NCI-H1092 (cell line): Measurements from ENCODE around the gene ANKMY2.
"Not testable (repeated sequence)": the region's sequence is repeated elsewhere in the genome, so short reads cannot be mapped to it uniquely, and the experiment has no call there.

Source experiments
- DNase-seq: peaks from one replicate; lab custom pipeline; 2025; lab: John Stamatoyannopoulos, UW

The ANKMY2 gene

DNA sequence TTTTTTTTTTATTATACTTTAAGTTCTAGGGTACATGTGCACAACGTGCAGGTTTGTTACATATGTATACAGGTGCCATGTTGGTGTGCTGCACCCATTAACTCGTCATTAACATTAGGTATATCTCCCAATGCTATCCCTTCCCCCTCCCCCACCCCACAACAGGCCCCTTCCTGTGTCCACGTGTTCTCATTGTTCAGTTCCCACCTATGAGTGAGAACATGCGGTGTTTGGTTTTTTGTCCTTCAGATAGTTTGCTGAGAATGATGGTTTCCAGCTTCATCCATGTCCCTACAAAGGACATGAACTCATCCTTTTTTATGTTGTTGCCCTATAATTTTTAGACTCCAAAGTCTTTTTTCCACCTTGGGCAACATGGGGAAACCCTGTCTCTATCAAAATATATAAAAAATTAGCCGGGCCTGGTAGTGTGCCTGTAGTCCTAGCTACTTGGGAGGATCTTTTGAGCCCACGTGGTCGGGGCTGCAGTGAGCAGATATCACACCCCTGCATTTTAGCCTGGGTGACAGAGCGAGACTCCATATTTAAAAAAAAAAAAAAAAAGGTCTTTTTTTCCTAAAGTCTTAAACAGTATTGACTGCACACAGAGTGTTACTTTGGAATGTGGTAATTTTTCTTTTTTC is 14.4 kb upstream of the ANKMY2 start:
- DNase-seq, result not testable (repeated sequence)

DNA sequence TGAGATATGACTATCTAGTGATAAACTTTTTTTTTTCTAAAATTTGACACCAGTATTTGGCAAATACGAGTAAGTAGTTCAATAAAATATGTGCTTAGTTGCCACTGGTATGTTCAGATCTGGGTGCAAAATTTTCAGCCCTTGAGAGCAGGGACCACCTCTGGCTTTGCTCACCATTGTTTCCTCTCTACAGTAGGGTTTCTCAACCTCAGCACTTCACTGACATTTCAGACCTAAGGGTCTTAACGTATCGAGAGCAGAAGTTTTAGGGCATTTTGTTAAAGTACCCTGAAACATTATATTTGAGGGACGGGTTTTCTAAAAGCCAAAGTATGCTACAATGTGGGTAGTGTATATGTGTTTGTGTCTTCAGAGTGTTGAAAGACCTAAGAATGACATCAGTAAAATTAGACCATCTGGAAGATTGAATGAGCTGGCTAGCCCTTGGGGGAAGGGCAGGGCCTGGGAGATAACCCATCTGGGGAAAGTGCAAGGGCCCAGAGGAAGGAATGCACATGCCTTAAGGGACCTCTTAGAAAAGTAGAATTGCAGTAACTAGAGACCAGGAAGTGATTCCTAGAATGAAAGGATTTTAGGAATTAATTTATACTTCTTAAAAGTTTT is 12.2 kb upstream of the ANKMY2 start:
- DNase-seq, result no peak

DNA sequence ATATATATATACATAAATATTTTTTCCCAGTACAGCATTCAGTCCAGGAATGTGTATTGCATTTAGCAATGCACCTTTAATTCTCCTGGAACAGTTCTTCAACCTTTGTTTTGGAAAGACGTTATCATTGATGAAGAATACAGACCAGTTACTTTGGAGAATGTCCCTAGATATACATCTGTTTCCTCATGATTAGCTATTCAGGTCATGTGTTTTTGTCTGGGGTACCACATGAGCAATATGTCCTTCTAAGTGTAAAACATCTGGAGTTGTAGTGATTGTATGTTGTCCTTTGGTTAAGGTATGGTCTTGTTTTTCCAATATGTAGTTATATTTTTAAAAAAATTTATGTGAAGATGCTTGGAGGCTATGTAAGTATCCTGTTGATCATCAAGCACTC is 10.6 kb upstream of the ANKMY2 start:
- DNase-seq, result no peak

DNA sequence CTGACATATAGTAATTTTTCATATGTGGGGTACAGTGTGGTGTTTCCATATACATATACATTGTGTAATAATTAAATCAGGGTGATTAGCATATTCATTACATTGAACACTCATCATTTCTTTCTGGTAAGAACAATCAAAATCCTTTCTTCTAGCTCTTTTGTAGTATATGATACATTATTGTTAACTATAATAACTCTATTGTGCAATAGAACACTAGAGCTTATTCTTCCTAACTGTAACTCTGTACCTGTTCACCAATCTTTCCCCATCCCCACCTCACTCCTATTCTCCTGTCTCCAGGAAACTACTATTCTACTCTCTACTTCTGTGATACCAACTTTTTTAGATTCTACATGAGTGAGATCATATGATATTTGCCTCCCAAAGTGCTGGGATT is 9.8 kb upstream of the ANKMY2 start:
- DNase-seq, result no peak

DNA sequence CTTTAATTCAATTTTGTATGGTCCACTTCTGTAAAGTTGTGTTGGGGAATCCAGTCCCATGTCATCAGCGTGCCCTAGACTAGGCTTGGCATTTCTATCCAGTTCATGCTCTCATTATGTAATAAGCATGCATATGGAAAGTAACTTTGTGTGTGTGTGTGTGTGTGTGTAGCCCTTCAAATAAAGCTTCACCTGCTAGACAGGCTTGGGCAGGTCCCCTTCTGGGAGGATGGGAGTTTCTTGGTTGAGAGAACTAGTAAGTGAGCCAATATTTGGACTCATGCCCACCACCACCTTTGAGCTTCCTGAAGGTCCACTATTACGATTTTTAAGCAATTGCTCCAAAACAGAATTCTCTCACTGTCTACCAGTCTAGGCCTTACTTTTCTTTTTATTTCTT is 7.3 kb upstream of the ANKMY2 start:
- DNase-seq, result no peak

DNA sequence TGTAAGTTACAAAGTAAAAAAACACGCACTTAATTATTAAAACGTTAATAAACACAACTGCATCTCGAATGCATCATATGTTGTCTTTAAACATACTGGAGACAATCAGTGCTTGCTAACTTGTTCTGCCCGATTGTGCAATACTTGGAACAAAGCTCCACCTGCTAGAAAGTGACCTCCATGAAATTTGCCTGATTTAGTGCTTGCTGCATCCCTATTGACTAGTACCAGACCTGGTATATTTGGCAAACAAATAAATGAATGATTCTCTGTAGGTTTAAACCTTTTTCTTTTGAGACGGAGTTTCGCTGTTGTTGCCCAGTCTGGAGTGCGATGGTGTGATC is 6.7 kb upstream of the ANKMY2 start:
- no peak for DNase-seq

DNA sequence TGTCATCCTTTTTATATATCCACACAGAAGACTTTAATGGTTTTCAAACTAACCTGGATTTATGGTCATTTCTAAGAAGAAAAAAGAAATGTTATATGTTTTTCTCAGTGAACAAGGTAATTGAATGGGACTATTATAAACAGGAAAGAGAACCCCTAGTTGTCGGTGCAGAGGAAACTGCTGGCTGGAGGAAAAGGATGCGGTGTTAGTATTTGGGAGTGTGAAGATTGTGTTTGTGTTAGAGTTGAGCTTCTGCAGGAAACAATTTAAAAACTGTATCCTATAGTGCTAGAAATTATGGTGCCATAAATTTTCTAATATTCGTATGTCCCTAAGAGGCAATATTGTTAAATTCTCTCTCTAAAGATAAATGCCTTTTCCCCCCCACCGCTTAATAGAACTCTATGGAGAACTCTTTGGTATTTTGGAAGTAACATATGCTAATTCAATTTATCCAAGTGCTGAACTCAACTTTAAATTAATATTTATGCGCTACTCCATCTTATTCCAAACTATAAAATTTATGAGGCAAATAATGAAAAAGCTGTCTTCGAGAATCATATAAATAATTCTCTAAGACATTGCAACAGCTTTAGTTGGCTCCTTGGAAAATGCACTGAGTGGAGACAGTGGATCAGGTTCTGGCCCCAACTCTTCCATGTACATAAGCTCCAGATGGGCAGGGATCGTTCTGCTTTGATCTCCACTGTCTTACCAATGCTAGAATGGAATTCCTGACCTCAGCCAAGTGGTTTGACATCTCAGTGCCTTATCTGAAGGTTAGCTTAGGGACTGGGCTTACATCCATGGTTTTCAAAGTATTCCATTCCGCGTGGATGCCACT is 6.1 kb upstream of the ANKMY2 start:
- no peak for DNase-seq

DNA sequence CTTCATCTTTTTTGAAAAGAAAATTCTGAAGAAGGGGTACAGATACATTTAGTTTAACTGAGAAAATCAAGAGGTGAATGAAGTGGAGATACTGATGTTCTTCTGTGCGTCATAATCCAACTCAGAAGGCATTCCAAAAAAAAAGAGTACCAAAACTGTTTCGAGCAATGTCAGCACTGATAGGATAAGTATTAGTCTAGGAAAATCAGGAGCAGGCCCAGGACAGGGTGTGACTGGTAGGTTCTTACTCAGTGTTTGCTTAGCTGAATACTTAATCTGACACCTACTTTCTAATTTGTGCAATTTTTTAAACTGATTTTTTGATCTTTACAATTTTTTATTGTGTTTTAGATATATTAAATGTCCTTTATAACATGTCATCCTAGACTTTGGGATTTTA is 4.7 kb upstream of the ANKMY2 start:
- DNase-seq, result no peak

DNA sequence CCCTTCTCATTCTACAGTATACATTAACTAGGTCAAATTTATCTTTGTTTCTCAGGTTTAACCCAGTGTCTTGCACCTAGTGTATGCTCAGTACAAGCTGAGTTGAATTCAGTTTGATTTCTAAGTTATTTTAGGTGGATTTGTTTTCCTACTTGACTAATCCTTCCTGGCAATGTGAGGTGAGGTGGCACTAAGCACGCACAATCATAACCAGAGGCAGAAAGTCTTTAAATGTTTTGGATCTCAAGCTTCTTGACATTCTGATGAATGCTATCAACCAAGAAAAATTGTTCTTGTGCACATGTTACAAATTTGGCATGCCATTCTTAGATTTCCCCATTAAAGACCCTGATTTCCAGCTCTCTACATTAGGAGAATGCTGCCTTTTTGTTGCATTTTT is 3.6 kb upstream of the ANKMY2 start:
- no peak for DNase-seq

DNA sequence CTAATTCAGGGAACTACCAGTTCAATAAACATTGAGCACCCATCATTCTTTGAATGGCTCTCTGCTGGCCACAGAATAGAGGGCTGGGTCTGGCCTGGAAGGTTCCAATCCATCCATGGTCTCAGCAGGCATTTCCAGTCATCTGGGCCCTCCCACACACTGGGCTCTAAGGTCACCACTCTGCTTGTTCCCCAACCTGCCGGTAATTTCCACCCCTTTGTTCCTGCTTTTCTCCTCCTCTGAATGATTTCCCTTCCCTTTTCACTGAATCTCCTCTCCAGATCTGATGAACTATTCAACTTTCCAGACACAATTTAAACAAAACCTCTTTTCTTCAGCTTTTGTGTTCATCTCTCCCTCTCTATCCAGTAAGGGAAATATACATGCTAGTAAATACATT is 3.0 kb upstream of the ANKMY2 start:
- DNase-seq, result no peak

DNA sequence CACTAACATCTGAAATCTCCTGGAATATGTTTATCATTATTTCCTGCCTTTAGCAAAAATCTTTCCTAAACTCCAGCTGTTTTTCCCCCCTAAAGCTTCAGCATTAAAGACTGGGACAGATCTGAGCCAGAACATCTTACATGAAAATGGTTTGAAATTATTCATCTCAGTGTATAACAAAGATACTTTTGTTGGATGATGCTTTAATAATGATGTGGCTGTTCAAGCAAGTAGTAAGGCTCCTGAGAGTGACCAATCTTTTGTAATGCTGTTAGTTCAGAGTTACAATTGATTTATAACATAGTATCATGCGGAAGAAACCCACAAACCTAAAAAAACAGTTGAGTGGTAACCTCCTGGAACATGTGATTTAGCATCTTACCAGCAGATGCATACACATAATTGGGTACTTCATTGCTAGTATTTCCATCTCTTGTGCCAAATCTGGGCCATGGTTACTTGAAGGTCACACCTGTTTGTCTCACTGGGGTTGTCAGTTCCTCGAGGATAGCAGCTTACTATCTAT is 1.9 kb upstream of the ANKMY2 start:
- DNase-seq, result peak; percentile 5

DNA sequence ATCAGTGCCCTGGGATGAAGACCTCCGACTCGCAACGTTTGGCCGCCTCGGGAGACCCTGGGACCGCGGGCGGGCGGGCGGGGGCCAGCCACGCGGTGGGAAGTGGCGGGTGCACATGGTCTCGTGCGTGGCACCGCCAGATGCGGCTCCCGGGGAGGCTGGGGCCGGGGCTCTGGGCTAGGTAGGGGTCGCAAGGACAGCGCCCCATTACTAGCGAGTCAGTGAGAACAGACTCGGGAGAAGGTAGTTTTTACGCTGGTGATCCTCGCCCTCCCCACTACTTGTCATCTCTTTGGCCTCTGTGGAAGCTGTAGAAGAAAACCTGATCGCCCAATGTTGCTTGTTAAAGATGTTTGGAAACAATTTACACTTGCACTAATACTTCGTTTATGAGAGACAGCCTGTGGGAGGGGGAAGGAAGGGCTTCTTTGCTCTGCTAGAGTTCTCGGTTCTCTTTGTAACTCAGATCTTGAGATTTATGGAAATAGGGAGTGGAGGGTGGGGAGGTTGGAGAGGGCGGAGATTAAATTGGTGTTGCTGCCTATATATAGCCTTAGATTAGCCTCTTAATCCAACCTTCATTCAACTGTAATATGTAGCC is 1.0 kb upstream of the ANKMY2 start:
- DNase-seq, result no peak

DNA sequence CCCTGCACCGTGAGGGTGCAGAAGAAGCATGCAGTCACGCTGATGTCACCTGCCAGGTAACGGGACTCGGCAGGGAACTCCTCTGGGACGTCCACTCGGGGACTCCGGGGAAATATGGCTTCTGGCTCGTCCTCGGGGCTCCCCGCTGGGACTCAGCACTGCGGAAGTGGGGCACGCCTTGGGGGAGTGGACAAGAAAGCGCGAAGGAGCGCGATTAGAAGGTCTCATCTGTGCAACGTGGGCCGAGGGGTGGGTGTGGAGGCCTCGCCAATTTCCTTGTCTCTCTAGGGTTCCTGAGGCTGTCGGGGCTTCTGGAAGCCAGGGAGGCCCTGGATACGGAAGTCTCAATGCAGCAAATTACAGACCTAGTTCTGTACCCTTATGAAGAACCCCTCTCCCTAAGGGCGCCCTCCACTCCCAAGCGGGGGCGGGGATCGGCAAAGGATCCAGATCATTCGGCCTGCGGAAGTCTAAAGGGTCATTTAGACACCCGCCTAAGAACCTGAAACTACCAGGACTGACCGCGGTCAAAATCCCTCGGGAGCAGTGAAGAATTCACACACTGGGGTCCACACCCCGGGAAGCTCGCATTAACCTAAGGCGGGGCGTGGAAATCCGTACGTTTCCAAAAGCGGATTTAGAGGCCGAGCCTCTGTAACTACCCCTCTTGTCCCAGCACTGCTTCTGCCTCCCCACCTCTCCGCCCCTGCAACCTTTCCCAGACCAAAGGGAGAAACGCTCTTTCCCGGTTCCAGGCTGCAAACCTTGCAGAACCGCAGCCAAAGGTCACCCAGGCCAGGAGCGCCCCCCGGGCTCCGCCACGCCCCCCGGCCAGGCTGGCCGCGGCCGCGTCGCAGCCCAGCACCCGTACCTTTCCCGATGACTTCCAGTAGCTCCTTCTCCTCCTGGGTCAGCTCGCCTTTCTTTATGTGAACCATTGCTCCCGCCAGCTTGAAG is 640 bp downstream of the ANKMY2 start:
- DNase-seq, result peak; percentile 11

DNA sequence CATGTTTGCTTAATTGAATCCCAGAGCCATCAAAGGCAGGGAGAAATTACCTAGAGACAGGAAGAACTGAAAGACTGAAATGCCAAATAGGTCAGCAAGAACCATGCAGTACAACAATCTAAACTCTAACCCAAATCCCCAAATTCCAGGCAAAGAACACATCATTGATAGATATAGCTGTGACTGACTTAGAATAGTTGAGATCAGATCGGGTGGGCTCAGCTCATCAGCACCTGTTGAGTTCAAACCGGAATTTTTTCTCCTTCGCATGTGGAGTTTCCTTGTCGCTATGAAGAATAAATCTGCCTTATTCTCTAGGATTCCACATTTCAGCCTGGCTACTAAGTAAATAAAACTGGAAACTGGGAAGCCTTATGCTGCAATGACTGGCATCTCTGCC is 1.4 kb downstream of the ANKMY2 start:
- no peak for DNase-seq

DNA sequence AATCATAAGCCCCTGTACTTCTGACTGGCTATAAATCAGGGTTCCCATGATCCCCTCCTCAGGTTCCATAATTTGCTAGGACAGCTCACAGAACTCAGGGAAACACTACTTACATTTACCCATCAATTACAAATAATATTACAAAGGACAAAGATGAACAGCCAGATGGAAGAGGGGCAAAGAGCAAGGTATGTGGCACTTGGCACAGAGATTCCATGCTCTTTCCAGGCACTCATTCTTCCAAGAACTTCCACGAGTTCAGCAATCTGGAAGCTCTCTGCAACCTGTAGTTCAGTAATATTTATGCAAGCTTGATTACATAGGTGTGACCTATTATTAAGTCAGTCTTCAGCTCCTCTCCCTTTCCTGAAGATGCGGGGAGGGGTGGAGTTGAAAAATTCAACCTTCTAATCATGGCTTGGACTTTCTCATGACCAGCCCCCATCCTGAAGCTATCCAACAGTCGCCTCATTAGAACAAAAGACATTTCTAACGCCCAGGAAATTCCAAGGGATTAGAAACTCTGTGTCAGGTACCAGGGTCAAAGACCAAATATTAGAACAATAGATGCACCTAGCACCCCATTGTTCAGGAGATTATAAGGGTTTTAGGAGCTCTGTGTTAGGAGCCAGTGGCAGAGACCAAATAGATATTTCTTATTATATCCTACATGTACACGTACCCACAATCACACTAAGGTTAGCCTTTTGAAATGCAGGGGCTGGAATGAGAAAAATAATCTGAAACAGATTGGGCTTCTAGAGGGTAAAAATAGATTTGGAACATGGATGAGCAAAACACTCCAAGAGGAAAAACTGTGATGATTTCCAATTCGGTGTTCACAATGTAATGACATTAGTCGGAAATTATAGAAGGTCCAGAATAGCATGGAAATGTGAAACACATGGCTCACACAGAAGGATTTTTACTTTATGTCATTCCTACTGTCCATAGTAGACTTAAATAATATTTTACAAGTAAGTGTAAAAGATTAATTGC is 7.0 kb downstream of the ANKMY2 start:
- DNase-seq, result no peak

DNA sequence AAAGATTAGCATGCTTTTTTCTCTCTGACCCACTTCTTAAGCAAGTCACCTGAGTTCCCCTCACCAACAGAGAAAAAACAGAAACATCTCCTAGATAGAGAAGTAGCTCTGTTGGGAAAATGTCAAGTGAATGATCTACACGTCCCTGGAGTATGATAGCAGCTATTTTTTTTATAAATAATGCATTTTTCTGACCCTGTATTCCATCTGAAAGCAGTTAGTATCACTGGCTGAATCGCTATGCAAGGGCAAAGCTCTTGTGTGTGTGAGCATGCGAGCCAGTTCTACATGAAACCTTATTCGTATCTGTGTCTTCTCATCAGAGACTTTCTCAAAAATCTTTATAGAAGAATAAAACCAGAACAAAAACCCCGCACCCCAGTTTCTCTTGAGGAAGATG is 8.2 kb downstream of the ANKMY2 start:
- DNase-seq, result no peak

DNA sequence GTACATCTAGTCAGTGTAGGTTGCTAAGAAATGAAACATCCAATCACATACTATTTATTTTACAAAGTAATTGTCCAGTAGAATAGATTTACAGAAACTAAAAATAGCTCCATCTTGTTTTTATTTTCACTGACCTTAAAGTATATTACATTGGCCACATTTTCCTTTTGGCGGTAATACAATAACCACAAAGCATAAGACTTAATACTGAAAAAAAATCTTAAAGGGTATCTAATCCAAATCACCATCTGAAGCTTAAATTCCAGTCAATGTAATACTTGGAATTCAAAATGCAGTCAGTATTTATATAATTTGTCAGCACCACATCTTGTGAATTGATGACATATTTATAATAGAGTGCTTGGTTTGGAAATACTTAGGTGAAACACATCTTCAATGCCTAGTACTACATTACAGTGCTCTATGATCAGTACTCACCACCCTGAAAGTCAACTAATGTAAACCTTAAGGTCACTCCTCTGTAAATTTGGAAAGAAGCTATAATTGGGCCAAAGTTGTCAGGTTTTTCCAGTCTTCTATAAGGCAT is 8.9 kb downstream of the ANKMY2 start:
- no peak for DNase-seq

DNA sequence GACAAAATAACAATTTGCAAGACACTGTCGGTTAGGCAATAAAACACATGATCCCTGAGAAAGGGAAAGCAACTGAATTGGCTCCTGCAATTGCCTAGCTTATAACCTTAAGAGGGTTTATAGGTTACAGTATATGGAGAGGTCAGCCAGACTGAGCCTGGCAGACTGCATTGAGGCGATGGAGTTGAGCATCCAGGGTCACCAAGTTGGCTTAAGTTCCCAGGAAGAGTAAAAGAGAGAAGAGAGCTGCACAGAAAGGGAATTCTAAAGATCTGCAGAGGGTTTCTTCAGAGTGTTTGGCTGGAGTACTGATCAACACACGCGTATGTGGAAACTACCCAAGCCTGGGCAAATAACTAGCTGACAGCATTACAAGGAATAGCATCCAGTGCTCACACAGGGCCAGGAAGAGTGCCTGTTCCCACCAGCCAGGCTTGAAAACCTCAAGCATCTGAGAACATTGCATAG is 11.2 kb downstream of the ANKMY2 start:
- DNase-seq, result no peak

DNA sequence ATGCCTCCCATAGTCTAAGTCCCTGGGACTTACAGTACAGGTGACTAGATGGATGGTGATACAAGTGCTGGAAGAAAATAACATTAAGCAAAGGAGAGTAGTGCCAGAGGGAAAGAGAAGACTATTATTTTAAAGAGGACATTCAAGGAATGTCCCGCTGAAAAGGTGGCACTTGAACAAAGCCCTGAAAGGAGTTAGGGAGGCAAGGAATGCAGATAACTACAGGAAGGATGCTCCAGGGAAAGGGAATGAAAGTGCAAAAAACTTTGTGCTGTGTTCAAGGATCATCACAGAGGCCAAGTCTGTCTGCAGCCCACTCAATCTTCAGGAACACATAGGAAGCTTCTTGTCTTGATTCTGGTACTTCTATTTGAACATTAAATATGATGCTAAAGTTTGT is 14.9 kb downstream of the ANKMY2 start:
- DNase-seq, result no peak

DNA sequence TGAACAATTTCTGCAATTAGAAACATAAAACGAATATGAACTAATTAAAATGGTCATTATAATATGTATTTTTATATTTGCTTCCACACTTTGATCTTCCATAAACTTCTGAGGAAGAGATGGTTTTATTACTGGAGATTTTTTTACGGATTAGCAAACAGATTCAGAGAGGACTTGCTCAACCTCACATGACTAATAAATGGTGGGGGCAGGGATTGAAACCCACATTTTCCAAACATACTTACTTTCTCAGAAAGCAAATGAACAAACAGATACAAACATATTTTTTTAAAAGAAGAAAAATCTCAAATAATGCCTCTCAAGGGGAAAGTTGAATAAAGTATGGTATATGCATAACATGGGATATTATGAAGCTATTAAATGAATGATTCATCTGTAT is 18.3 kb downstream of the ANKMY2 start:
- no peak for DNase-seq
